GM23338 (cell line): ENCODE results near the gene PCGF3. TPM values are rescaled to one million over a fixed set of nuclear protein-coding genes. Genes with fewer than 3 reads are reported as not detected.

Experiments used
- ATAC-seq: fragments of 200-7000 bp; cut with Tn5 transposase; 3 replicates; pipeline ENCODE4 v1.9.1; 2020
- DNase-seq: peaks from one replicate; pipeline ENCODE4 v3.0.0-alpha.2; 2015; ENCODE audit warnings: low spot score
- H2AFZ ChIP-seq: fragments of 200-600 bp; sonication (generic); 2 replicates; pipeline ENCODE4 v1.8.0; 2016; ENCODE audit warnings: antibody characterized with exemption, mild to moderate bottlenecking, moderate library complexity
- H3F3A ChIP-seq: fragments of 200-600 bp; sonication (generic); replicated peaks from 2 replicates; pipeline ENCODE4 v1.8.0; 2017; ENCODE audit warnings: antibody characterized with exemption, mixed run types, low read depth
- H3K27ac ChIP-seq: fragments of 200-600 bp; sonication (generic); 2 replicates; pipeline ENCODE4 v1.6.1; 2016; ENCODE audit warnings: low read depth
- H3K27me3 ChIP-seq: fragments of 200-600 bp; sonication (generic); 2 replicates; pipeline ENCODE4 v1.8.0; 2016; ENCODE audit warnings: mild to moderate bottlenecking, mixed run types, moderate library complexity; ENCODE audit not compliant: insufficient read depth
- H3K36me3 ChIP-seq: fragments of 200-600 bp; sonication (generic); 2 replicates; pipeline ENCODE4 v1.8.0; 2016; ENCODE audit warnings: mild to moderate bottlenecking; ENCODE audit not compliant: insufficient read depth
- H3K4me1 ChIP-seq: fragments of 200-600 bp; sonication (generic); 2 replicates; pipeline ENCODE4 v1.8.0; 2016; ENCODE audit warnings: mild to moderate bottlenecking, moderate library complexity; ENCODE audit not compliant: insufficient read depth
- H3K4me2 ChIP-seq: fragments of 200-600 bp; sonication (generic); 2 replicates; pipeline ENCODE4 v1.7.1; 2017; ENCODE audit warnings: mixed run types
- H3K4me3 ChIP-seq: fragments of 200-600 bp; sonication (generic); 2 replicates; pipeline ENCODE4 v1.6.1; 2016; ENCODE audit warnings: mixed run types
- H3K79me2 ChIP-seq: fragments of 200-600 bp; sonication (generic); replicated peaks from 2 replicates; pipeline ENCODE4 v1.8.0; 2017; ENCODE audit warnings: mild to moderate bottlenecking; ENCODE audit not compliant: insufficient read depth
- H3K9me2 ChIP-seq: fragments of 200-600 bp; sonication (generic); 2 replicates; pipeline ENCODE4 v1.8.0; 2017; ENCODE audit not compliant: insufficient read depth
- H4K20me1 ChIP-seq: fragments of 200-600 bp; sonication (generic); replicated peaks from 2 replicates; pipeline ENCODE4 v1.8.0; 2017; ENCODE audit warnings: mild to moderate bottlenecking; ENCODE audit not compliant: insufficient read depth
- H3K27ac Mint-ChIP-seq: 2 replicates; pipeline ENCODE4 v1.8.0; 2020; ENCODE audit warnings: inconsistent platforms, mild to moderate bottlenecking, moderate library complexity, mixed read lengths
- H3K27me3 Mint-ChIP-seq: 3 replicates; pipeline ENCODE4 v1.8.0; 2022; ENCODE audit warnings: low read depth, mild to moderate bottlenecking, moderate library complexity, mixed read lengths, inconsistent platforms; ENCODE audit not compliant: insufficient read depth, poor library complexity
- H3K36me3 Mint-ChIP-seq: 3 replicates; pipeline ENCODE4 v1.8.0; 2021; ENCODE audit warnings: low read depth, mild to moderate bottlenecking, inconsistent platforms, moderate library complexity, mixed read lengths
- H3K4me1 Mint-ChIP-seq: 3 replicates; pipeline ENCODE4 v1.8.0; 2020; ENCODE audit warnings: mild to moderate bottlenecking, inconsistent platforms, mixed read lengths
- H3K4me3 Mint-ChIP-seq: 3 replicates; pipeline ENCODE4 v1.8.0; 2021; ENCODE audit warnings: moderate library complexity, mild to moderate bottlenecking, inconsistent platforms, mixed read lengths
- H3K9me3 Mint-ChIP-seq: 3 replicates; pipeline ENCODE4 v1.8.0; 2020; ENCODE audit warnings: moderate library complexity, mild to moderate bottlenecking, inconsistent platforms, mixed read lengths
- CREB1 ChIP-seq: fragments of 250-450 bp; sonication (Bioruptor Pico); IDR thresholded peaks from 2 replicates; pipeline ENCODE4 v1.5.0; 2020; ENCODE audit warnings: low read depth, mild to moderate bottlenecking, moderate library complexity
- CTCF ChIP-seq, 2 experiments: fragments of 200-600 bp in 1 of 2; sonication (generic) in 1 of 2; conservative IDR thresholded peaks; 2 replicates each; pipeline versions ENCODE4 v1.5.1 to v1.6.1; 2016 to 2017; ENCODE audit warnings: antibody characterized with exemption in 2 of 2, low read depth in 2 of 2, mild to moderate bottlenecking in 2 of 2, moderate library complexity in 1 of 2
- EZH2 ChIP-seq: fragments of 200-600 bp; sonication (generic); IDR thresholded peaks from one replicate; pipeline ENCODE4 v1.8.0; 2017; ENCODE audit warnings: antibody characterized with exemption, mild to moderate bottlenecking, low read depth; ENCODE audit not compliant: unreplicated experiment
- EZH2phosphoT487 ChIP-seq: fragments of 200-600 bp; sonication (generic); IDR thresholded peaks from one replicate; pipeline ENCODE4 v1.8.1; 2018; ENCODE audit warnings: antibody characterized with exemption; ENCODE audit not compliant: unreplicated experiment
- NANOG ChIP-seq: IDR thresholded peaks from 2 replicates; pipeline ENCODE4 v1.6.1; 2016; ENCODE audit warnings: antibody characterized with exemption, borderline replicate concordance
- POLR2AphosphoS5 ChIP-seq: IDR thresholded peaks from 2 replicates; pipeline ENCODE4 v1.6.1; 2016; ENCODE audit warnings: antibody characterized with exemption, low read depth
- STAT1 ChIP-seq: IDR thresholded peaks from one replicate; pipeline ENCODE4 v1.6.1; 2016; ENCODE audit warnings: antibody characterized with exemption; ENCODE audit not compliant: unreplicated experiment
- ZNF114 ChIP-seq: fragments of 250-450 bp; sonication (Bioruptor Pico); IDR thresholded peaks from 2 replicates; pipeline ENCODE4 v1.5.0; 2020; ENCODE audit warnings: mild to moderate bottlenecking, moderate library complexity
- ZNF462 ChIP-seq: fragments of 250-450 bp; sonication (Bioruptor Pico); IDR thresholded peaks from 2 replicates; pipeline ENCODE4 v1.5.0; 2020; ENCODE audit warnings: mild to moderate bottlenecking, moderate library complexity
- polyA plus RNA-seq: library from polyadenylated mRNA; unstranded; fragments of >200 nt; fragmentation: Nextera tagmentation; extraction: Ambion mirVana; gene quantifications from 2 replicates; pipeline ENCODE4 v1.2.1, GENCODE V29; 2016
- total RNA-seq: library from RNA; depleted of rRNA; stranded (reverse); fragments of >200 nt; shearing (Covaris generic); gene quantifications from 2 replicates; pipeline ENCODE4 v1.2.3, GENCODE V29; 2014
- TF ChIP-seq, protein P1 (sequence below): IDR thresholded peaks from one replicate; pipeline ENCODE4 v1.6.1; 2018; ENCODE audit warnings: antibody characterized with exemption; ENCODE audit not compliant: unreplicated experiment
- TF ChIP-seq, protein P2 (sequence below): IDR thresholded peaks from 2 replicates; pipeline ENCODE4 v1.6.1; 2016; ENCODE audit warnings: antibody characterized with exemption

Gene PCGF3
- total and polyA plus RNA-seq, 2 experiments from 2014 or later, result 33.1 to 49.0 TPM

DNA sequence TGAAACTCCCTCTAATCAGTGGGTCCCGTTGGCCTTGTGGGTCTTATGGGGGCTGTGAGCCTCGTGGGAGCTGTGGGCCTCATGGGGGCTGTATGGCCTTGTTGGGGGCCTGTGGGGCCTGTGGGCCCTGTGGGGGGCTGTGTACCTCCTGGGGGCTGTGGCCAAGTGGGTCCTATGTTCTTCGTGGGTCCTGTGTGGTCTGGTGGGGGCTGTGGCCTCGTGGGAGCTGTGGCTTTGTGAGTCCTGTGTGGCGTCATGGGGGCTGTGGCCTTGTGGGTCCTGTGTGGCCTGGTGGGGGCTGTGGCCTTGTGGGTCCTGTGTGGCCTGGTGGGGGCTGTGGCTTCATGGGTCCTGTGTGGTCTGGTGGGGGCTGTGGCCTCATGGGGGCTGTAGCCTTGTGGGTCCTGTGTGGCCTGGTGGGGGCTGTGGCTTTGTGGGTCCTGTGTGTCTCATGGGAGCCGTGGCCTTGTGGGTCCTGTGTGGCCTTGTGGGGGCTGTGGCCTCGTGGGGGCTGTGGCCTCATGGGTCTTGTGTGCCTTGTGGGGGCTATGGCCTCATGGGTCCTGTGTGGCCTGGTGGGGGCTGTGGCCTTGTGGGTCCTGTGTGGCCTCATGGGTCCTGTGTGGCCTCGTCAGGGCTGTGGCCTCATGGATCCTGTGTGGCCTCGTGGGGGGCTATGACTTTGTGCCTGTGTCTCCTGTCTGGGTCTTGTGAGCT, 7.4 kb downstream of the PCGF3 start:
- H4K20me1 ChIP-seq, result peaks cover 39% of the 10 kb centered on the region

More for the DNA sequence above, 7.4 kb downstream of the PCGF3 start:
- Mint-ChIP-seq H3K4me1 (peaks cover 4% of the 10 kb centered on the region; the same call in 2 of the 3 replicates), H3K9me3 (no peaks in the 10 kb centered on the region), H3K27me3 (peaks cover 6% of the 10 kb centered on the region), H3K36me3 (peaks cover 35% of the 10 kb centered on the region), H3K4me3 (no peak overlapping the region), H3K27ac (no peak overlapping the region)
- no peak overlapping the region for H2AFZ ChIP-seq
- DNase-seq, result no peak
- H3K27ac ChIP-seq, result no peak overlapping the region
- no peaks in the 10 kb centered on the region for H3K4me1 ChIP-seq
- H3F3A ChIP-seq, result no peaks in the 10 kb centered on the region
- no peak for ATAC-seq
- no peak overlapping the region for H3K4me2 ChIP-seq
- H3K4me3 ChIP-seq, result no peak overlapping the region
- H3K27me3 ChIP-seq, result no peaks in the 10 kb centered on the region
- no peak for TF ChIP-seq EZH2phosphoT487
- no peak for TF ChIP-seq ZNF114 (CRISPR knock-in tag)
- no peak for TF ChIP-seq CREB1 (CRISPR knock-in tag)
- no peak for TF ChIP-seq EZH2
- TF ChIP-seq, protein P1, sequence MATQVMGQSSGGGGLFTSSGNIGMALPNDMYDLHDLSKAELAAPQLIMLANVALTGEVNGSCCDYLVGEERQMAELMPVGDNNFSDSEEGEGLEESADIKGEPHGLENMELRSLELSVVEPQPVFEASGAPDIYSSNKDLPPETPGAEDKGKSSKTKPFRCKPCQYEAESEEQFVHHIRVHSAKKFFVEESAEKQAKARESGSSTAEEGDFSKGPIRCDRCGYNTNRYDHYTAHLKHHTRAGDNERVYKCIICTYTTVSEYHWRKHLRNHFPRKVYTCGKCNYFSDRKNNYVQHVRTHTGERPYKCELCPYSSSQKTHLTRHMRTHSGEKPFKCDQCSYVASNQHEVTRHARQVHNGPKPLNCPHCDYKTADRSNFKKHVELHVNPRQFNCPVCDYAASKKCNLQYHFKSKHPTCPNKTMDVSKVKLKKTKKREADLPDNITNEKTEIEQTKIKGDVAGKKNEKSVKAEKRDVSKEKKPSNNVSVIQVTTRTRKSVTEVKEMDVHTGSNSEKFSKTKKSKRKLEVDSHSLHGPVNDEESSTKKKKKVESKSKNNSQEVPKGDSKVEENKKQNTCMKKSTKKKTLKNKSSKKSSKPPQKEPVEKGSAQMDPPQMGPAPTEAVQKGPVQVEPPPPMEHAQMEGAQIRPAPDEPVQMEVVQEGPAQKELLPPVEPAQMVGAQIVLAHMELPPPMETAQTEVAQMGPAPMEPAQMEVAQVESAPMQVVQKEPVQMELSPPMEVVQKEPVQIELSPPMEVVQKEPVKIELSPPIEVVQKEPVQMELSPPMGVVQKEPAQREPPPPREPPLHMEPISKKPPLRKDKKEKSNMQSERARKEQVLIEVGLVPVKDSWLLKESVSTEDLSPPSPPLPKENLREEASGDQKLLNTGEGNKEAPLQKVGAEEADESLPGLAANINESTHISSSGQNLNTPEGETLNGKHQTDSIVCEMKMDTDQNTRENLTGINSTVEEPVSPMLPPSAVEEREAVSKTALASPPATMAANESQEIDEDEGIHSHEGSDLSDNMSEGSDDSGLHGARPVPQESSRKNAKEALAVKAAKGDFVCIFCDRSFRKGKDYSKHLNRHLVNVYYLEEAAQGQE, result no peak
- TF ChIP-seq NANOG, result no peak
- no peak for TF ChIP-seq POLR2AphosphoS5
- TF ChIP-seq ZNF462 (CRISPR knock-in tag), result no peak
- TF ChIP-seq, protein P2, sequence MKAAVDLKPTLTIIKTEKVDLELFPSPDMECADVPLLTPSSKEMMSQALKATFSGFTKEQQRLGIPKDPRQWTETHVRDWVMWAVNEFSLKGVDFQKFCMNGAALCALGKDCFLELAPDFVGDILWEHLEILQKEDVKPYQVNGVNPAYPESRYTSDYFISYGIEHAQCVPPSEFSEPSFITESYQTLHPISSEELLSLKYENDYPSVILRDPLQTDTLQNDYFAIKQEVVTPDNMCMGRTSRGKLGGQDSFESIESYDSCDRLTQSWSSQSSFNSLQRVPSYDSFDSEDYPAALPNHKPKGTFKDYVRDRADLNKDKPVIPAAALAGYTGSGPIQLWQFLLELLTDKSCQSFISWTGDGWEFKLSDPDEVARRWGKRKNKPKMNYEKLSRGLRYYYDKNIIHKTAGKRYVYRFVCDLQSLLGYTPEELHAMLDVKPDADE, result no peak
- no peak for TF ChIP-seq STAT1
- no peak for TF ChIP-seq CTCF (conservative IDR thresholded peaks at IDR 0.05; ENCODE audit: low read depth in 2 of 2)
- 0 out of 2 replicates have a peak, but pooled peaks cover 3% of the 10 kb centered on the region for H3K36me3 ChIP-seq
- no peaks in the 10 kb centered on the region for H3K9me2 ChIP-seq
- H3K79me2 ChIP-seq, result peaks cover 70% of the 10 kb centered on the region
